Nephron (organoid): Measurements from ENCODE around the gene ITGAE.

Source experiments
- H3K27ac Mint-ChIP-seq, 3 experiments: 2 replicates each; pipeline ENCODE4 v1.8.0; 2020; ENCODE audit warnings: mixed read lengths in 3 of 3, mild to moderate bottlenecking in 2 of 3, moderate library complexity in 1 of 3
- H3K27me3 Mint-ChIP-seq: 2 replicates; pipeline ENCODE4 v1.8.0; 2021; ENCODE audit warnings: low read depth, mild to moderate bottlenecking, moderate library complexity, mixed read lengths
- H3K36me3 Mint-ChIP-seq: 2 replicates; pipeline ENCODE4 v1.8.0; 2020; ENCODE audit warnings: low read depth, mixed read lengths
- H3K4me1 Mint-ChIP-seq: 2 replicates; pipeline ENCODE4 v1.8.0; 2020; ENCODE audit warnings: mixed read lengths
- H3K4me3 Mint-ChIP-seq, 3 experiments: 2 replicates each; pipeline ENCODE4 v1.8.0; 2020; ENCODE audit warnings: mild to moderate bottlenecking in 3 of 3, mixed read lengths in 3 of 3, moderate library complexity in 2 of 3
- H3K9me3 Mint-ChIP-seq: 2 replicates; pipeline ENCODE4 v1.8.0; 2020; ENCODE audit warnings: mixed read lengths
- TF ChIP-seq, protein P1 (sequence below), 3 experiments: fragments of 200-600 bp; sonication (generic); IDR thresholded peaks; one replicate each; pipeline ENCODE4 v1.5.0; 2021; ENCODE audit warnings: antibody characterized with exemption in 3 of 3; ENCODE audit not compliant: unreplicated experiment in 3 of 3

The ITGAE gene

DNA sequence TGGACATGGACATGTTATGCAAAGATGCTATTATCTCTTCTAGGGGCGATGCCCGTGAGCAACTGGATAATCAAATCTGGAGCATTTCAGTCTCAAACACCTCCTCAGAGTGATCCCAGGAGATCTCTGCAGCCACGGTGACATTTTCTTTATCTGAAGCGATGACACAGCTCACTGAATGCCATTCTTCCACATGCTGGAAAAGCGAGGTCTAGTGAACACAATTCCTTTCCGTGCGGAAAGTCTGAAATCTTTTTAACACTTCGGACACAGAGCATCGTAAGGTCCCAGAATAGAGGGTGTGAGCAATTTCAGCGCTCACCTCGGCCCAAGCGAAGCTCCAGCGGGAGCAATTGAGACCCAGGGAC is 77.8 kb downstream of the ITGAE start:
- peaks cover 20% of the 10 kb centered on the region for H3K36me3 Mint-ChIP-seq
- peak overlapping the region; percentile 53 to 84 (median 81) for H3K27ac Mint-ChIP-seq
- TF ChIP-seq, protein P1, sequence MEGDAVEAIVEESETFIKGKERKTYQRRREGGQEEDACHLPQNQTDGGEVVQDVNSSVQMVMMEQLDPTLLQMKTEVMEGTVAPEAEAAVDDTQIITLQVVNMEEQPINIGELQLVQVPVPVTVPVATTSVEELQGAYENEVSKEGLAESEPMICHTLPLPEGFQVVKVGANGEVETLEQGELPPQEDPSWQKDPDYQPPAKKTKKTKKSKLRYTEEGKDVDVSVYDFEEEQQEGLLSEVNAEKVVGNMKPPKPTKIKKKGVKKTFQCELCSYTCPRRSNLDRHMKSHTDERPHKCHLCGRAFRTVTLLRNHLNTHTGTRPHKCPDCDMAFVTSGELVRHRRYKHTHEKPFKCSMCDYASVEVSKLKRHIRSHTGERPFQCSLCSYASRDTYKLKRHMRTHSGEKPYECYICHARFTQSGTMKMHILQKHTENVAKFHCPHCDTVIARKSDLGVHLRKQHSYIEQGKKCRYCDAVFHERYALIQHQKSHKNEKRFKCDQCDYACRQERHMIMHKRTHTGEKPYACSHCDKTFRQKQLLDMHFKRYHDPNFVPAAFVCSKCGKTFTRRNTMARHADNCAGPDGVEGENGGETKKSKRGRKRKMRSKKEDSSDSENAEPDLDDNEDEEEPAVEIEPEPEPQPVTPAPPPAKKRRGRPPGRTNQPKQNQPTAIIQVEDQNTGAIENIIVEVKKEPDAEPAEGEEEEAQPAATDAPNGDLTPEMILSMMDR (IDR thresholded peaks at IDR 0.05; ENCODE audit: unreplicated experiment in 3 of 3), result no peak
- H3K9me3 Mint-ChIP-seq, result no peaks in the 10 kb centered on the region
- no peaks in the 10 kb centered on the region for H3K27me3 Mint-ChIP-seq
- peaks cover 21% of the 10 kb centered on the region for H3K4me1 Mint-ChIP-seq
- H3K4me3 Mint-ChIP-seq, result peak overlapping the region; percentile 79 to 90 (median 87)

DNA sequence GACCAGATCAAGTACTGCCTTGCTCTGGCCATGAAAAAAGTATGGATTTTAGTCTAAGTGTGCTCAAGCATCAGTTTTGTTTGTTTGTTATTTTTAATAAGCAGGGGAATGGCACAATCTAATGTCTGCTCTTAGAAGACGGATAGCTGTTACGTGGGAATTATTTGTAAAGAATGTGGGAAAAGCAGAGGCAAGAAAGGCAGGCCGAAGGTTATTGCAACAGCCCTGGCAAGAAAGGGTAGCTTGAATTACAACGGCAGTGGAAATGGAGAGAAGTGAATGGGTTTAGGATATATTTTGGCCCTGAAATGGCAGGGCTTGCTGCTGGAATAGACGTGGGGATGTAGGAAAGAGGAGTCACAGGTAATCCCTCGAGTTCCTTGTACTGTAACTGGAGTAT is 78.3 kb downstream of the ITGAE start:
- Mint-ChIP-seq H3K4me1 (peaks cover 21% of the 10 kb centered on the region), H3K27me3 (no peaks in the 10 kb centered on the region), H3K4me3 (peak overlapping the region; percentile 79 to 90 (median 87)), H3K36me3 (peaks cover 23% of the 10 kb centered on the region), H3K9me3 (no peaks in the 10 kb centered on the region), H3K27ac (peak overlapping the region; percentile 53 to 84 (median 81))
- TF ChIP-seq, protein P1 (IDR thresholded peaks at IDR 0.05; ENCODE audit: unreplicated experiment in 3 of 3), result no peak

DNA sequence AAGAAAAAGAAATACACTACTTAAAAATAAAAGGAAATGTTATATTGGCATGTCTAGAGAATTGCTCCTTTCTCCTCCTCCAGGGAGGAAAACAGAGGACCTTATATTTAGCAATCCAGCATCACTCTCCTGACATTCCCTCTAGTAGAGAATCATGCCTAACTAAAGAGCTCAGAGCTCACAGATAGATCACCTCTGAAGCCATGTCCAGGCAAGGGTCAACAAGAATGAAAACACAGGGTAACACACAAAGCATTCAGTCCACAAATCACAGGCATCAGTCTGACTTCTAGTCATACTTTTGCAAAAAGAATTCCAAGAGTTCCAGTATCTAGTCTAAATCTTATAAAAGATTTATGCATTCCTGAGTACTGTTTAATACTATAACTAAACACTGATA is 81.7 kb downstream of the ITGAE start:
- no peaks in the 10 kb centered on the region for H3K27me3 Mint-ChIP-seq
- H3K9me3 Mint-ChIP-seq, result no peaks in the 10 kb centered on the region
- peaks cover 42% of the 10 kb centered on the region for H3K36me3 Mint-ChIP-seq
- no peak overlapping the region for H3K4me3 Mint-ChIP-seq
- TF ChIP-seq, protein P1 (IDR thresholded peaks at IDR 0.05; ENCODE audit: unreplicated experiment in 3 of 3), result no peak
- peaks cover 12% of the 10 kb centered on the region for H3K4me1 Mint-ChIP-seq
- H3K27ac Mint-ChIP-seq, result no peak overlapping the region

DNA sequence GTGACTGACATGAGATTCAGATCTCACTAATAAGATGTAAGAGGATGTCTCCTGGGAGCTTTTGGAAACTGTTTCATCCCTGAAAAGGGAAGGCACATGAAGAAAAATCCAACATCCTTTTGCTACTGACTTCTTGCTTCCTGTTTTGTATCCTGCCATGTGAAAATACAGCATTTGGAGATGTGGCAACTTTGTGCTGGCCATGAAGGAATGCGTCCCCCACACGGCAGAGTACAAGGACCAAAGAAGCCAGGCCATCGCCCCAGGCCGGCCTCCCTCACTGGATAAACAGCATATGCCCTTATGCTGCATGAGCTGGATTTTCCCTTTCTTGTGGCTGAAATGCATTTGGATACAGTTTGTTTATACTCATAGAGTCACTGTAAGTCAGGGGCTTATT is 82.8 kb downstream of the ITGAE start:
- TF ChIP-seq, protein P1 (IDR thresholded peaks at IDR 0.05; ENCODE audit: unreplicated experiment in 3 of 3), result no peak
- H3K4me3 Mint-ChIP-seq, result no peak overlapping the region
- H3K9me3 Mint-ChIP-seq, result no peaks in the 10 kb centered on the region
- H3K27ac Mint-ChIP-seq, result no peak overlapping the region
- H3K4me1 Mint-ChIP-seq, result peaks cover 10% of the 10 kb centered on the region
- no peaks in the 10 kb centered on the region for H3K27me3 Mint-ChIP-seq
- H3K36me3 Mint-ChIP-seq, result peaks cover 43% of the 10 kb centered on the region

DNA sequence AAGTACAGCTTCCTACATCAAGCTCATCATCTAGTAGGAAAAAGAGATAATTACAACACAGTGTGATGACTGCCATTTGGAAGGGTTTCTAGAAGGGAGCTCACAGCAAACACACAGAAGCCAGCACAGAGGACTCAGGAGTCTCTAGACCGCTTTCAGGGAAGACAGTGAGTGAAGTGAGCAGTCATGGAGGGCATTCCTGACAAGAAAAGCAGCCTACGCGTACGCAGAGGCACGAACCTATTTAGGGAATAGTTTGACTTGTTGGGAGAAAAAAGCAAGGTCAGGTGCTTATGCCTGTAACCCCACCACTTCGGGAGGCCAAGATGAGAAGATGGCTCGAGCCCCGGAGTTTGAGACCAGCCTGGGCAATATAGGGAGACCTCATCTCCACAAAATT is 85.7 kb downstream of the ITGAE start:
- Mint-ChIP-seq H3K27me3 (no peaks in the 10 kb centered on the region), H3K27ac (no peak overlapping the region), H3K9me3 (no peaks in the 10 kb centered on the region), H3K36me3 (peaks cover 52% of the 10 kb centered on the region), H3K4me1 (no peaks in the 10 kb centered on the region), H3K4me3 (no peak overlapping the region)
- TF ChIP-seq, protein P1 (IDR thresholded peaks at IDR 0.05; ENCODE audit: unreplicated experiment in 3 of 3), result no peak

DNA sequence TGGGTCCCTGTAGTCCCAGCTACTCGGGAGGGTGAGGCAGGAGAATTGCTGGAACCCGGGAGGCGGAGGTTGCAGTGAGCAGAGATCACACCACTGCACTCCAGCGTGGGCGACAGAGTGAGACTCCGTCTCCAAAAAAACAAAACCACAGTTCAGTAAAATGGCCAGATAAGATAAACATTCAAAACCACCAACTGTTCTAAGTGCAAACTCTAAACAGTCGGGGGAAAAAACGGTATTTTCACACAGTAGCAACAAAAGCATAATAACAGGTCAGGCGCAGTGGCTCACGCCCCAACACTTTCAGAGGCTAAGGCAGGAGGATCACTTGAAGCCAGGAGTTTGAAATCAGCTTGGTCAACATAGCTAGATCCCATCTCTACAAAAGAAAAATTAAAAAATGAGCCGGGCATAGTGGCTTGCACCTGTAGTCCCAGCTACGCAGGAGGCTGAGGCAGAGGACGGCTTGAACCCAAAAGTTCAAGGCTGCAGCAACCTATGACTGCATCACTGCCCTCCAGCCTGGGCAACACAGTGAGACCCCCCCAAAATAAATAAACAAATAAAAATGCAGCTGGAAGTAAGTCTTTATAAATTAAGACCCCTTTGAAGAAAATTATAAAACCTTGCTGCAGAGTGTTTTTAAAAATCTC is 88.1 kb downstream of the ITGAE start:
- peaks cover 43% of the 10 kb centered on the region for H3K36me3 Mint-ChIP-seq
- H3K4me3 Mint-ChIP-seq, result no peak overlapping the region
- H3K4me1 Mint-ChIP-seq, result no peaks in the 10 kb centered on the region
- TF ChIP-seq, protein P1 (IDR thresholded peaks at IDR 0.05; ENCODE audit: unreplicated experiment in 3 of 3), result no peak
- H3K27ac Mint-ChIP-seq, result no peak overlapping the region
- no peaks in the 10 kb centered on the region for H3K27me3 Mint-ChIP-seq
- H3K9me3 Mint-ChIP-seq, result no peaks in the 10 kb centered on the region
